ENCODE results near the gene ZFHX3. TPM values are rescaled to one million over a fixed set of nuclear protein-coding genes. Genes with fewer than 3 reads are reported as not detected.

ZFHX3 gene
- total RNA-seq, 2 donors from 2014 or later = 0.79 to 2.2 TPM

DNA sequence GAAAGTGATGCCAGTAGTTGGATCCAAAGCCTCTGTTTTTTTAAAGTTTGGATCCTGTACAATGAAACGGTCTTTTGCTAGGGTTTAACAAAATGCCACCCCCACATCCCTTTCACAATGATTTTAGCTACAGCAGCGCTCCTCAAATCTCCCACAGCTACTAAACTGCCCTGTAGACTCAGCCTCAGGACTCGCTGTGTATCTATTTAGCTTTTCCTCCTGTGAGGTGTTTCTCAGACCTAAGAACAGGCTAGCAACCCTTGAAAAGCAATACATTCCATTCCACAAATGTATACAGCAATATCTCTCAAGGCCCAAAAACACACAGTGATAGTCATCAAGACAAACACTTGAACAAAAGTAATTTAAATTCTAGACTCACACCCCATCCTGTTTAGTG is 206.4 kb downstream of the ZFHX3 start:
- Mint-ChIP-seq H3K36me3 (ENCODE audit: low read depth) (no peaks in the 10 kb centered on the region), H3K4me1 (peaks cover 26% of the 10 kb centered on the region), H3K27me3 (ENCODE audit: insufficient read depth) (peaks cover 19% of the 10 kb centered on the region), H3K9me3 (no peaks in the 10 kb centered on the region), H3K27ac (no peak overlapping the region), H3K4me3 (no peak overlapping the region)
- H3K4me3 ChIP-seq (ENCODE audit: low read length) = no peak overlapping the region
- no peaks in the 10 kb centered on the region for H3K9me3 ChIP-seq (ENCODE audit: control insufficient read depth, low read length)
- DNase-seq = no peak
- no peak overlapping the region for H3K27ac ChIP-seq (ENCODE audit: low read depth, low read length)
- no peaks in the 10 kb centered on the region for H3K27me3 ChIP-seq (ENCODE audit: control insufficient read depth, insufficient read depth, low read length, poor library complexity, severe bottlenecking)
- TF ChIP-seq, protein P1, sequence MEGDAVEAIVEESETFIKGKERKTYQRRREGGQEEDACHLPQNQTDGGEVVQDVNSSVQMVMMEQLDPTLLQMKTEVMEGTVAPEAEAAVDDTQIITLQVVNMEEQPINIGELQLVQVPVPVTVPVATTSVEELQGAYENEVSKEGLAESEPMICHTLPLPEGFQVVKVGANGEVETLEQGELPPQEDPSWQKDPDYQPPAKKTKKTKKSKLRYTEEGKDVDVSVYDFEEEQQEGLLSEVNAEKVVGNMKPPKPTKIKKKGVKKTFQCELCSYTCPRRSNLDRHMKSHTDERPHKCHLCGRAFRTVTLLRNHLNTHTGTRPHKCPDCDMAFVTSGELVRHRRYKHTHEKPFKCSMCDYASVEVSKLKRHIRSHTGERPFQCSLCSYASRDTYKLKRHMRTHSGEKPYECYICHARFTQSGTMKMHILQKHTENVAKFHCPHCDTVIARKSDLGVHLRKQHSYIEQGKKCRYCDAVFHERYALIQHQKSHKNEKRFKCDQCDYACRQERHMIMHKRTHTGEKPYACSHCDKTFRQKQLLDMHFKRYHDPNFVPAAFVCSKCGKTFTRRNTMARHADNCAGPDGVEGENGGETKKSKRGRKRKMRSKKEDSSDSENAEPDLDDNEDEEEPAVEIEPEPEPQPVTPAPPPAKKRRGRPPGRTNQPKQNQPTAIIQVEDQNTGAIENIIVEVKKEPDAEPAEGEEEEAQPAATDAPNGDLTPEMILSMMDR (conservative IDR thresholded peaks at IDR 0.05) = no peak
- peaks cover 15% of the 10 kb centered on the region for H3K4me1 ChIP-seq (ENCODE audit: control insufficient read depth, insufficient read depth, low read length)
- WGBS, 2 experiments (ENCODE audit: insufficient coverage in 1 of 2, insufficient read length in 1 of 2) = 85% methylated on average over 3 of the region's 3 CpGs
- H3K9ac ChIP-seq (ENCODE audit: extremely low read depth, low read length, poor library complexity, severe bottlenecking) = no peak overlapping the region
- no peaks in the 10 kb centered on the region for H3K36me3 ChIP-seq (ENCODE audit: control insufficient read depth, insufficient read depth, low read length)

DNA sequence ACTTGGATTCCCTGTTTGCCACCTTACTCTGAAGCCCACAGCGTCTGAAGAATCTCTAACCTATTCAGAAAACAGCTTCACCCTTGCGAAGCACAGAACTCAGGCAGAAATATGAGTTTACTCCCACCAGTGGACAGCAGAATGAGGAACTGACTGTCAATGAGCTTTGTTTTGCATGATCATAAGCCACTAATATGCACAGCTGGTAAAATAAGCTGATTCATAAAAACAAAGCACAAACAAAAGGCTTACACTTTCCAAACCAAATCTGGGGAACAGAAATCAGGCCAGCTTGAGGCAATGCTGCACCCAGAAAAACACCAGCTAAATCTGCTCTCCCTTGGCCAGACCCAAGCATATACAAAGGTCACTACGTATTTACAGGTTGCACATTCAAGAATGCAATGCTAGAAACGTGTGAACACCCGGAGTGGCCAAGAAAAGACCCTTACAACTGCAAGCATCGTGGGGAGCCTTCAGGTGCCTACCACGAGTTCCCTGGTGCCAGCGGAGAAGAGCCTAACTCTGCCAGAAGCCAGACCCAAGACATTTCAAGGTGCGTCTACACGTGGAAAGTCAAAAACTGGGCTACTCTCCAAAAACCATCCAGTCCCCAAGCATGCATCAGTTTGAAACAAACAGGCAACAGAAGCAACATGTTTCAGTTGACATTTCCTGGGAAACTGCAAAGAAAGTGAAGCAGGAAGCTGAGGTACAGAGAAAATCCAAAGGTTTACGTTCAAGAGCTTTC is 207.1 kb downstream of the ZFHX3 start:
- Mint-ChIP-seq H3K36me3 (ENCODE audit: low read depth) (no peaks in the 10 kb centered on the region), H3K4me1 (peaks cover 26% of the 10 kb centered on the region), H3K27ac (no peak overlapping the region), H3K27me3 (ENCODE audit: insufficient read depth) (peaks cover 25% of the 10 kb centered on the region), H3K4me3 (no peak overlapping the region), H3K9me3 (no peaks in the 10 kb centered on the region)
- H3K4me3 ChIP-seq (ENCODE audit: low read length) = no peak overlapping the region
- WGBS, 2 experiments (ENCODE audit: insufficient coverage in 1 of 2, insufficient read length in 1 of 2) = 90 to 92% methylated on average over 11 of the region's 11 CpGs
- H3K27me3 ChIP-seq (ENCODE audit: control insufficient read depth, insufficient read depth, low read length, poor library complexity, severe bottlenecking) = no peaks in the 10 kb centered on the region
- no peaks in the 10 kb centered on the region for H3K9me3 ChIP-seq (ENCODE audit: control insufficient read depth, low read length)
- TF ChIP-seq, protein P1 (conservative IDR thresholded peaks at IDR 0.05) = no peak
- H3K4me1 ChIP-seq (ENCODE audit: control insufficient read depth, insufficient read depth, low read length) = peaks cover 15% of the 10 kb centered on the region
- DNase-seq = no peak
- H3K36me3 ChIP-seq (ENCODE audit: control insufficient read depth, insufficient read depth, low read length) = no peaks in the 10 kb centered on the region
- no peak overlapping the region for H3K9ac ChIP-seq (ENCODE audit: extremely low read depth, low read length, poor library complexity, severe bottlenecking)
- H3K27ac ChIP-seq (ENCODE audit: low read depth, low read length) = no peak overlapping the region

DNA sequence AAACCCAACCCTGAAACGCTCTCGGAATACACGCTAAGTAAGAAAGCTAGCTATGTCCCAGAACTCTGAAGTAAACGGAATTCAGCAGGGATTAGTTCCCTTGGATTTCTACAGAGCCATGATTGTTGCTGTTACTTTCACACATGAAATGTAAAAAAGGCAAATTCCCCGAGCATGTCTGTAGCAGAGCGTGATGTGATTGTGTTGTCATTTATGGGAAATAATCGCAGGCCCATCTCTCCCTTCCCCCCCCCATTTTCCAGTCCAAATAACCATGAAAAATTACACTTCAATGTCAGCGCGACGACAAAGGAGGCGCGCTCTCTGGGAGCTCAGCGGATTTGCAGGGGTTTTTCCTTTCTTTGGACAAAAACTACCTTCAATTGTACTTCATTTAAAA is 209.0 kb downstream of the ZFHX3 start:
- no peaks in the 10 kb centered on the region for H3K36me3 ChIP-seq (ENCODE audit: control insufficient read depth, insufficient read depth, low read length)
- no peaks in the 10 kb centered on the region for H3K9me3 ChIP-seq (ENCODE audit: control insufficient read depth, low read length)
- Mint-ChIP-seq H3K4me1 (peaks cover 24% of the 10 kb centered on the region), H3K9me3 (no peaks in the 10 kb centered on the region), H3K27me3 (ENCODE audit: insufficient read depth) (peaks cover 38% of the 10 kb centered on the region), H3K36me3 (ENCODE audit: low read depth) (no peaks in the 10 kb centered on the region), H3K27ac (no peak overlapping the region), H3K4me3 (no peak overlapping the region)
- no peaks in the 10 kb centered on the region for H3K27me3 ChIP-seq (ENCODE audit: control insufficient read depth, insufficient read depth, low read length, poor library complexity, severe bottlenecking)
- peaks cover 15% of the 10 kb centered on the region for H3K4me1 ChIP-seq (ENCODE audit: control insufficient read depth, insufficient read depth, low read length)
- no peak overlapping the region for H3K4me3 ChIP-seq (ENCODE audit: low read length)
- 88 to 93% methylated on average over 7 to 11 of the region's 13 CpGs for WGBS, 2 experiments (ENCODE audit: insufficient coverage in 1 of 2, insufficient read length in 1 of 2)
- no peak overlapping the region for H3K9ac ChIP-seq (ENCODE audit: extremely low read depth, low read length, poor library complexity, severe bottlenecking)
- no peak for DNase-seq
- TF ChIP-seq, protein P1 (conservative IDR thresholded peaks at IDR 0.05) = no peak
- H3K27ac ChIP-seq (ENCODE audit: low read depth, low read length) = peak overlapping the region; percentile 67
